GM13977 (cell line): ENCODE measurements around the gene FOXA2.

ENCODE experiments used
- DNase-seq: peaks from one replicate; pipeline ENCODE4 v3.0.0; 2012; ENCODE audit warnings: low spot score
- in situ Hi-C: fragments of 300-500 bp; cut with MboI; formaldehyde crosslinking; loops from one replicate; pipeline ENCODE4 v1.12.0; 2022; ENCODE audit warnings: low sequenced_read_pairs, low pct_unique_long_range_greater_than_20kb, mixed read lengths, inconsistent platforms; ENCODE audit not compliant: unreplicated experiment
- TF ChIP-seq, protein P1 (sequence below): IDR thresholded peaks from 2 replicates; pipeline ENCODE4 v1.5.1; 2012; ENCODE audit warnings: mild to moderate bottlenecking, control low read depth; ENCODE audit not compliant: insufficient read depth; ENCODE audit errors: extremely low read depth, missing control alignments

FOXA2 gene

DNA sequence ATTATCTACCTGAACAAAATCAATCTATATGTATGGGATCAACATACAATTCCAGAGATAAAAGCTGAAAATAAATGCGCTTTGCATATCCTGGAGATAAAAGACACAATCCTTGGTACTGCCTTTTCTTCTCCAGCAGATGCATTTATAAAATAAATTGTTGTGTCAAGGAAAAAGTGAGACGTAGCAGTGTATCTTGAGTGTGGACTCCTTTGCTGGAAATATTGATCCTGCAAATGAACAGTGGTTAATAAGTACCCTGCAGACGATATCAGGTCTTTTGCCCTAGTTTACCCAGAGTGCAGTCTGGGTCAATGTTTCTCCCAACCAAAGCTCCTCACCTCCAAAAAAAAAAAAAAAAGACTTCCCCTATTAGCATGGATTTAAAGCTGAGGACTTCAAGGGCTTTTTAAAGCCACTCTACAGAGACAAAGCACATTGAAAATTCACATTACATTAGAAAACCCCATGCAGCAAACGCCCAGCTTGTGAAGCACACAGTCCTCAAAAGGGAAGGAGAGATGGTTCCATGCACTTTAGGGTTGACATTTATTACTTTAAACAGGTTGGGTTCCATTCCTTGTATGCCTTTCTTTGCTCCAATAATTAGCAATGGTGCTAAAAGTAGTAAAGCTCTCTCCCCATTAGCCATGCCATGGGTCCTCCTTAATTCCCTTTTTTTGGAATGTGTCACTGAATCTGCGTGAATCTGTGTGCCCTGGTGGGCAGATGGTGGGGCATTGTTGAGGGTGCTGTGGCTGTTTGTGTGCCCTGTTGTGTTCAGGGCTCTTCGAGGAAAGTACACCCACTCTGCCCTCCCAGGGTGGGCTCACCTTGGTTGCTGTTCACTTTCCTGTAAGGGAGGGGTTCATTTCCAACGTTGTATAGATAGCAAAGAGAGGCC, 21.1 kb downstream of the FOXA2 start:
- in situ Hi-C loops, result loop anchor here (25.0 kb wide), 2 partner anchors 101 to 1451 kb away; partner anchors contain the start of gene LINC00237
- no peak for DNase-seq
- TF ChIP-seq, protein P1, sequence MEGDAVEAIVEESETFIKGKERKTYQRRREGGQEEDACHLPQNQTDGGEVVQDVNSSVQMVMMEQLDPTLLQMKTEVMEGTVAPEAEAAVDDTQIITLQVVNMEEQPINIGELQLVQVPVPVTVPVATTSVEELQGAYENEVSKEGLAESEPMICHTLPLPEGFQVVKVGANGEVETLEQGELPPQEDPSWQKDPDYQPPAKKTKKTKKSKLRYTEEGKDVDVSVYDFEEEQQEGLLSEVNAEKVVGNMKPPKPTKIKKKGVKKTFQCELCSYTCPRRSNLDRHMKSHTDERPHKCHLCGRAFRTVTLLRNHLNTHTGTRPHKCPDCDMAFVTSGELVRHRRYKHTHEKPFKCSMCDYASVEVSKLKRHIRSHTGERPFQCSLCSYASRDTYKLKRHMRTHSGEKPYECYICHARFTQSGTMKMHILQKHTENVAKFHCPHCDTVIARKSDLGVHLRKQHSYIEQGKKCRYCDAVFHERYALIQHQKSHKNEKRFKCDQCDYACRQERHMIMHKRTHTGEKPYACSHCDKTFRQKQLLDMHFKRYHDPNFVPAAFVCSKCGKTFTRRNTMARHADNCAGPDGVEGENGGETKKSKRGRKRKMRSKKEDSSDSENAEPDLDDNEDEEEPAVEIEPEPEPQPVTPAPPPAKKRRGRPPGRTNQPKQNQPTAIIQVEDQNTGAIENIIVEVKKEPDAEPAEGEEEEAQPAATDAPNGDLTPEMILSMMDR, result no peak

DNA sequence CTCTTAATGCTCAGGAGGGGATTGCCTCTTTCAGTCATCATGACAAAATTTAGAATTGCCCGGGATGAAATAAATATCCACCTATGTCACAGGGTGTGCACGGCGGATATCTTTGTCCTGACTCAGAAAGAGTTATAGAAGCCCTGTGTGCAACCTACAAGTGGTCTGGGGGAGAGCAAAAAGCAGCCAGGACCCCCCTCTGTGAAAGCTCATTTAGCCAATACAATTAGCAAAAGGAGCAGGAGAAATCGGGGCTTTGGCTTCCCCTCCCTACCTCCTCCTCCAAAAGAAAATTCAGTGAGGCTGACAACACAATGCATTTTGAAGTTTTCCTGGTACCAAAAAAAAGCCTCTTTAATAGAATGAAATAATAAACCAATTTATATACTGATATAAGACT, 21.8 kb downstream of the FOXA2 start:
- TF ChIP-seq, protein P1, result no peak
- no peak for DNase-seq
- in situ Hi-C loops, result loop anchor here (25.0 kb wide), 2 partner anchors 100 to 1450 kb away; partner anchors contain the start of gene LINC00237

DNA sequence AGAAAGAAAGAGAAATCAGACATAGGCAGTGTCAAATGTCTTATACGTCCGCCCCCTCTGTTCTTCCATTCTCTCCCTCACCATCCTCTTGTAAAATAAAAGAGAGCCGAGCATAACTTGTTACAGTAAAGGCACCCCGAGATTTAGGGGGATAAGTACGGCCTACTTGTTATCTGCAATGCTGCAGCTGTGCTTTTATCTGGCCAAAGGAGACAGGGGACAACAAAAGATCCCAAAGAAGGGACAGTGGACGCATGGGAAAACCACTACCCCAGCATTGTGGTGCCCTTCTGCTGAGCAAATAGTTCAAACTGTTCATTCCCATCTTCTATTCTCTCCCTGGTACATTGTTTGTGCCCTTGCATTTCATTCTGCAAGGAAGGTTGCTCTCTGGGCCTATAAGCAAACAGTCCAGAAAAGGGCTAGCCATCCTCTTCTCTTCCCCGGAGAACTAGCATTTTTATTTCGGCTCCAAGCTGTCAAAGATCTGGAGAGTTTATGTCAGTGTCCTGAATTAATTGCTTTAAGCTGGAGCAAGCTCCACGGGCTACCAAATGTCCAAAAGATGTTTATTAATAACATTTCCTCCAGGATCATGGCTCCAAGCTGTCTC, 22.3 kb downstream of the FOXA2 start:
- DNase-seq, result no peak
- in situ Hi-C loops, result loop anchor here (25.0 kb wide), 2 partner anchors 100 to 1450 kb away; partner anchors contain the start of gene LINC00237
- TF ChIP-seq, protein P1, result no peak

DNA sequence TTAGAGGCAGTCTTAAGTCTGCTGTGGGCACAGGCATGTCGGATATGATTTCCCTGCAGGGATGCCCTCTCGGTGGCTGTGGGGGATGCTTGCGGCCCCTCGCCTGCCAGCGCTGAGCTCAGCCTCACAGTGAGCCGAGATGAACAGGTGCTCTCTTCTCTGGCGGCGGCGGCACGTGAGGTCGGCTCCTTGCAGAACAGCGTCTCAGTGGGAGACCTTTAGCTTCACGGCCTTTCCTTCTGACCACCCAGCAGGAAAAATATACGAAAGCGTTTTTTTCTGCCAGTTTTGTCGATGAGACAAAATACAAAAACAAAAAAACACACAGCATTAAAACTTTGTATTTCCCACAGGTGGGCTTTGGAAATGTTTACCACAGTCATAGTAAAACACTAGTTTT, 23.6 kb downstream of the FOXA2 start:
- TF ChIP-seq, protein P1, result no peak
- DNase-seq, result no peak
- in situ Hi-C loops, result loop anchor here (25.0 kb wide), 2 partner anchors 99 to 1449 kb away; partner anchors contain the start of gene LINC00237

DNA sequence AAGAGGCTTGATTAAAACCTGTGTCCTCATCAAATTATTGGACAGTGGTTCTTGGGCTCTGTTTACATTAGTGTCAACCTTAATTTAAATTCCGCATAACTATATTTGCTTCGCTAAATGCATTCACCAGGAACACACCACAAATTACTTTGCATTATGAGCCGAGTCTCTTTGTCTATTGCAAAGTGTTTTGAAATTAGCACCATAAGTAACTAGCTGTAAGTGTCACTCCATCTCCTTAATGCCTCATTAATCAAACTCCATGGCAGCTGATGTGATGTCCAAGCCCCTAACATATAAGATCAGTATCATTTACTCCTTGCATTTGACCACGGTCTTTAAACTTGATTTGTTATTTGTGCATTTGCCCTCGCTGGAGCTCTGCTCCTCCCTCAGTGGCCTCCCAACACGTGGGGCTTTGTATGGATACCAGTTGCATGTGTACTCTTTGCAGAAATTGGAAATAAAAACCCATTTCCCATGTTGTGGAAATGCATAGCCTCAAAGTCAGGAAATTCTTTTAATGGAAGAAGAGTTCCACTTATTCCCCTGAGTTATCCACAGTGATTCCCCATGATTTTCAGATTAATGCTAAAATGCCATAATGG, 24.6 kb downstream of the FOXA2 start:
- in situ Hi-C loops, result loop anchor here (25.0 kb wide), 2 partner anchors 98 to 1448 kb away; partner anchors contain the start of gene LINC00237
- TF ChIP-seq, protein P1, result no peak

More for the DNA sequence above, 24.6 kb downstream of the FOXA2 start:
- DNase-seq, result no peak
